ENCODE results near the gene RHBDF1. TPM values are rescaled to one million over a fixed set of nuclear protein-coding genes. Genes with fewer than 3 reads are reported as not detected.

Gene RHBDF1
- total and polyA plus RNA-seq, 2 of the 13 experiments (the other 11 are each of a cell fraction or from before 2014, with no cell fraction given) = 5.4 to 26.9 TPM

- TF ChIP-seq ZUFSP (CRISPR knock-in tag; IDR thresholded peaks at IDR 0.05; ENCODE audit: borderline replicate concordance) (no peak), MXD1 (CRISPR knock-in tag; IDR thresholded peaks at IDR 0.05) (no peak), MED1 (CRISPR knock-in tag; IDR thresholded peaks at IDR 0.05) (0 out of 2 replicates have a peak, but pooled peaks have one; percentile 27), ZNF24 (IDR thresholded peaks at IDR 0.05) (no peak), ATF4 (CRISPR knock-in tag; IDR thresholded peaks at IDR 0.05) (no peak), ATF7-NPFF (CRISPR knock-in tag; IDR thresholded peaks at IDR 0.05; ENCODE audit: low read depth) (no peak), FIP1L1 (IDR thresholded peaks at IDR 0.05; ENCODE audit: borderline replicate concordance, insufficient read depth, low read depth, low read length) (no peak), LBX2 (CRISPR knock-in tag; IDR thresholded peaks at IDR 0.05; ENCODE audit: borderline replicate concordance) (no peak), CERS6 (CRISPR knock-in tag; IDR thresholded peaks at IDR 0.05) (no peak), KLF11 (CRISPR knock-in tag; IDR thresholded peaks at IDR 0.05) (peak; percentile 57; the same call in 1 of the 2 replicates), SAFB2 (CRISPR knock-in tag; IDR thresholded peaks at IDR 0.05; ENCODE audit: borderline replicate concordance, low read depth) (0 out of 2 replicates have a peak, but pooled peaks have one; percentile 49), GTF3A (CRISPR knock-in tag; conservative IDR thresholded peaks at IDR 0.05) (no peak), ZNF713 (CRISPR knock-in tag; IDR thresholded peaks at IDR 0.05) (no peak), ZFP91 (CRISPR knock-in tag; IDR thresholded peaks at IDR 0.05; ENCODE audit: borderline replicate concordance) (peak; percentile 64), ZBTB34 (CRISPR knock-in tag; IDR thresholded peaks at IDR 0.05) (peak; percentile 76; the same call in 1 of the 2 replicates), U2AF1 (optimal IDR thresholded peaks at IDR 0.05; ENCODE audit: low read depth, low read length) (no peak), SOX6 (IDR thresholded peaks at IDR 0.05) (no peak), SOX6 (CRISPR knock-in tag; IDR thresholded peaks at IDR 0.05) (peak; percentile 18; the same call in 1 of the 2 replicates), ARHGAP35 (CRISPR knock-in tag; IDR thresholded peaks at IDR 0.05; ENCODE audit: borderline replicate concordance) (no peak), ZNF263 (CRISPR knock-in tag; IDR thresholded peaks at IDR 0.05) (0 out of 2 replicates have a peak, but pooled peaks have one; percentile 23), ZNF792 (CRISPR knock-in tag; IDR thresholded peaks at IDR 0.05) (0 out of 2 replicates have a peak, but pooled peaks have one; percentile 33), TOPORS (CRISPR knock-in tag; IDR thresholded peaks at IDR 0.05) (no peak), ZNF740 (CRISPR knock-in tag; IDR thresholded peaks at IDR 0.05) (no peak)
Measured at GRCh38 chr16:65745-66144, 6.7 kb downstream of the RHBDF1 start (continued).

Measured in HepG2 (cell line).